ENCODE measurements around the gene CGN. TPM values are rescaled to one million over a fixed set of nuclear protein-coding genes. Genes with fewer than 3 reads are reported as not detected.

CGN gene
- total RNA-seq, 1 donor from 2014 or later, result 0.09 TPM

GRCh38 chr1:151501474-151501873 is 9.7 kb upstream of the CGN start:
- intact Hi-C loops (cut with micrococcal nuclease), result no loop called here

GRCh38 chr1:151502035-151502700 is 9.0 kb upstream of the CGN start:
- intact Hi-C loops (cut with micrococcal nuclease), result no loop called here

GRCh38 chr1:151502859-151503780 is 8.1 kb upstream of the CGN start:
- intact Hi-C loops (cut with micrococcal nuclease), result no loop called here

GRCh38 chr1:151504252-151504651 is 6.9 kb upstream of the CGN start:
- intact Hi-C loops (cut with micrococcal nuclease), result no loop called here

GRCh38 chr1:151504759-151505158 is 6.4 kb upstream of the CGN start:
- intact Hi-C loops (cut with micrococcal nuclease), result no loop called here

GRCh38 chr1:151508833-151509232 is 2.4 kb upstream of the CGN start:
- intact Hi-C loops (cut with micrococcal nuclease), result no loop called here

- intact Hi-C loops (cut with micrococcal nuclease), result loop anchor here (2.0 kb wide), 1 partner anchor 31 kb away; the partner anchor contains the start of gene TUFT1
These were observed 1.7 kb upstream of the CGN start for GRCh38 chr1:151509350-151510019.

GRCh38 chr1:151510020-151510405 is 1.2 kb upstream of the CGN start:
- intact Hi-C loops (cut with micrococcal nuclease), result loop anchor here (2.0 kb wide), 1 partner anchor 31 kb away; the partner anchor contains the start of gene TUFT1

- intact Hi-C loops (cut with micrococcal nuclease), result loop anchor here (2.0 kb wide), 1 partner anchor 30 kb away; the partner anchor contains the start of gene TUFT1
These were observed 602 bp upstream of the CGN start for GRCh38 chr1:151510614-151510956.

GRCh38 chr1:151511636-151512215 is 539 bp downstream of the CGN start:
- intact Hi-C loops (cut with micrococcal nuclease), result loop anchor here (2.0 kb wide), 1 partner anchor 29 kb away; the partner anchor contains the start of gene TUFT1

GRCh38 chr1:151512326-151512725 is 1.1 kb downstream of the CGN start:
- intact Hi-C loops (cut with micrococcal nuclease), result no loop called here

GRCh38 chr1:151512801-151513625 is 1.8 kb downstream of the CGN start:
- intact Hi-C loops (cut with micrococcal nuclease), result no loop called here

GRCh38 chr1:151513626-151514121 is 2.5 kb downstream of the CGN start:
- intact Hi-C loops (cut with micrococcal nuclease), result no loop called here

GRCh38 chr1:151514366-151514765 is 3.2 kb downstream of the CGN start:
- intact Hi-C loops (cut with micrococcal nuclease), result no loop called here

- intact Hi-C loops (cut with micrococcal nuclease), result no loop called here
These were observed 4.1 kb downstream of the CGN start for GRCh38 chr1:151515265-151515664.

GRCh38 chr1:151516031-151516511 is 4.9 kb downstream of the CGN start:
- intact Hi-C loops (cut with micrococcal nuclease), result no loop called here

GRCh38 chr1:151518431-151518830 is 7.2 kb downstream of the CGN start:
- intact Hi-C loops (cut with micrococcal nuclease), result no loop called here

GRCh38 chr1:151518936-151519335 is 7.7 kb downstream of the CGN start:
- intact Hi-C loops (cut with micrococcal nuclease), result no loop called here

- intact Hi-C loops (cut with micrococcal nuclease), result no loop called here
These were observed 8.5 kb downstream of the CGN start for GRCh38 chr1:151519667-151520066.

- intact Hi-C loops (cut with micrococcal nuclease), result no loop called here
These were observed 9.2 kb downstream of the CGN start for GRCh38 chr1:151520359-151520758.
